HG03457 (cell line): ENCODE data around the gene SF3A2.

ENCODE experiments used
- ATAC-seq: cut with Tn5 transposase; IDR thresholded peaks from one replicate; pipeline ENCODE4 v1.9.1; 2021; ENCODE audit warnings: moderate number of reproducible peaks; ENCODE audit not compliant: unreplicated experiment

The SF3A2 gene

DNA sequence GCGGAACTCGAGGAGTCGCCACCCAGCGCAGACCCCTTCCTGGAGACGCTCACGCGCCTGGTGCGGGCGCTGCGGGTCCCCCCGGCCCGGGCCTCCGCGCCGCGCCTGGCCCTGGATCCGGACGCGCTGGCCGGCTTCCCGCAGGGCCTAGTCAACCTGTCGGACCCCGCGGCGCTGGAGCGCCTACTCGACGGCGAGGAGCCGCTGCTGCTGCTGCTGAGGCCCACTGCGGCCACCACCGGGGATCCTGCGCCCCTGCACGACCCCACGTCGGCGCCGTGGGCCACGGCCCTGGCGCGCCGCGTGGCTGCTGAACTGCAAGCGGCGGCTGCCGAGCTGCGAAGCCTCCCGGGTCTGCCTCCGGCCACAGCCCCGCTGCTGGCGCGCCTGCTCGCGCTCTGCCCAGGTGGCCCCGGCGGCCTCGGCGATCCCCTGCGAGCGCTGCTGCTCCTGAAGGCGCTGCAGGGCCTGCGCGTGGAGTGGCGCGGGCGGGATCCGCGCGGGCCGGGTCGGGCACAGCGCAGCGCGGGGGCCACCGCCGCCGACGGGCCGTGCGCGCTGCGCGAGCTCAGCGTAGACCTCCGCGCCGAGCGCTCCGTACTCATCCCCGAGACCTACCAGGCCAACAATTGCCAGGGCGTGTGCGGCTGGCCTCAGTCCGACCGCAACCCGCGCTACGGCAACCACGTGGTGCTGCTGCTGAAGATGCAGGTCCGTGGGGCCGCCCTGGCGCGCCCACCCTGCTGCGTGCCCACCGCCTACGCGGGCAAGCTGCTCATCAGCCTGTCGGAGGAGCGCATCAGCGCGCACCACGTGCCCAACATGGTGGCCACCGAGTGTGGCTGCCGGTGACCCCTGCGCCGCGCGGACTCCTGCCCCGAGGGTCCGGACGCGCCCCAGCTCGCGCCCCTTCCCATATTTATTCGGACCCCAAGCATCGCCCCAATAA, 14.8 kb downstream of the SF3A2 start:
- ATAC-seq = no peak

DNA sequence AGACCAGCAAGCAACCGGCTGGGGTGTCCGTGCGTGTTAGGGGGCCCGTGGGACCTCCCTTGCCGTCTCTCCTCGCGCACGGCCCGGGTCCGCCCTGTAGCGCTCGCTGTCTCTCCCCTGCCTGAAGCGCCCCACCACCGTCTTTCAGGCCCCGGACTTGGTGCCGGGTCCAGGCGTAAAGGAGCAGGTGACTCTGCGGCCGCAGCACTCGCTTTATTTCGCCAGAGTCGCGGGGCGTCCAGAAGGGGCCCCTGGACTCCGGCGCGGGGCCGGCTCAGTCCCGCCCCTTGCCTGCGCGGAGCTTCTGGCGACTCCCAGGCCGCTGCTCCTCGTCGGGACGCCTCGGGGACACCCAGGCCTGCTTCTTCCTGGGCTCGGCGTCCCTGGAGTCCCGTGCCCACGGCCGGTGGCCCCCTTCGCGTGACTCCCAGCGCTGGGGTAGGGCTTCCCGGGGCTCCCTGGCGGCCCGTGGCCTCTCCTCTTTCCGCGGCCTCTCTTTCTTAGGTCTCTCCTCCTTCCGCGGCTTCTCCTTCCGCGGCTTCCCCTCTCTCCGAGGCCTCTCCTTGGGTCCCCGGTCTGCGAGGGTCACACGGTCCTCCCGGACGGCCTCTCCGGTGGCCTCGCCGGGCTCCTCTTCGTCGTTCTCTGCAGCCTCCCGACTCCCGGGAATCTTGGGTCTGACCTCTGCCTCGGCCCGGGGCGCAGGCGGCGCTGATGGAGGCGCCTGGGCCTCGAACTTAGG, 15.6 kb downstream of the SF3A2 start:
- no peak for ATAC-seq

DNA sequence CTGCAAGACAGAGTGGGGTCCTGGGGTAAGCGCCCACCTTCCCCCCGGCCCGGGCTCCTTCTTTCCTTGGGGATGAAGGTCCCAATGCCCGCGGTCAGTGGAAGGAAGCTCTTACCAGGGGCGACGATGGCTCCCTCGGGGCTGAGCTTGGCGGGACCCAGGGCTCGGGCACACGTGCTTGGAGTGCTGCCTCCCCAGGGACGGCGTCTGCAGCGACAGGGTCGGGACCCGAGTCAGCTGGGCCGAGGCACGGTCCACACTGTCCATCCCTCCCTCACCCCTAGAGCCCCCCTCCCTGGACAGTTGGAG, 16.1 kb downstream of the SF3A2 start:
- no peak for ATAC-seq

DNA sequence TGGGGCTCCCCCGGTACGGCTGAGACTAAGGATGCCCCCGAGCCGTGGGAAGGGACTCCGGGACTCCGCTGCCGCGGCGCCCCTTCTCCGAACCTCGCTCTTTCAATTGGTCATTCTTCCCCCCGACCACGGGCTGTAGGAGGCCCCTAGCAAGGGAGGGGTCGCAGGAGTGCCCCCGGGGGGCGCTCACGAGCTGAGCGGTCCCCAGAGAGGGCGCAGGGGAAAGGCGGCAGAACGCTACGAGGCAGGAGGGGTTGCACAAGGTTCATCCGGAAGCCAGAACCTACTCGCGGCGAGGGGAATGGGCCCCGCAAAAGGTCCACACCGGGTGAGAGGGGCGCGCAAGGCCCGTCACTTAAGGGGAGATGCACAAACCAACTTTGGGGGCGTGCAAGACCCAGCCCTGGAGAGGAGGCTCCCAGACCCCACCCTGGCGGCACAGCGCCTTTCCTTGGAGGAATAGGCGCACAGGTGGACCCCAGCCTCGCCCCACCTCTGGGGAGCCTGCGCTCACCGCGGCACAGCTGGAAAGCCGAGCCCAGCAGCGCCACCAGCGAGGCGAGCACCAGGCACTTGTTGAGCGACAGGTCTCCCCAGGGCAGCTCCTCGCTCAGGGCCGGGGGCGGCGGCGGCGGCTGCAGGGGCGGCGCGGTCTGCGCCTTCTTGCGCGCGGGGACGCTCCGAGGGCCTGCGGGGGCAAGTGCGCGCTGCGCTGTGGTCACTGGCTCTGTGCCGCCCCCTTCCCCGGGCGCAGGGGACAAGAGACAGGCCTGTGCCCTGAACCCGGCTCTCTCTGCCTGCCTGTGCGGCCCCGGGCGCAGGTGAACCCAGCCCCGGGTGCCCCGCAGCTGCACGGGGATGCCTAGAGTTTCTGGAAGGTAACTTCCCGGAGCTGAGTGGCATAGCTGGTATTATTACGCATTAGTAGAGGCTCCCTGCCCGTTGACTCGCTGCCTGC, 16.8 kb downstream of the SF3A2 start:
- no peak for ATAC-seq

DNA sequence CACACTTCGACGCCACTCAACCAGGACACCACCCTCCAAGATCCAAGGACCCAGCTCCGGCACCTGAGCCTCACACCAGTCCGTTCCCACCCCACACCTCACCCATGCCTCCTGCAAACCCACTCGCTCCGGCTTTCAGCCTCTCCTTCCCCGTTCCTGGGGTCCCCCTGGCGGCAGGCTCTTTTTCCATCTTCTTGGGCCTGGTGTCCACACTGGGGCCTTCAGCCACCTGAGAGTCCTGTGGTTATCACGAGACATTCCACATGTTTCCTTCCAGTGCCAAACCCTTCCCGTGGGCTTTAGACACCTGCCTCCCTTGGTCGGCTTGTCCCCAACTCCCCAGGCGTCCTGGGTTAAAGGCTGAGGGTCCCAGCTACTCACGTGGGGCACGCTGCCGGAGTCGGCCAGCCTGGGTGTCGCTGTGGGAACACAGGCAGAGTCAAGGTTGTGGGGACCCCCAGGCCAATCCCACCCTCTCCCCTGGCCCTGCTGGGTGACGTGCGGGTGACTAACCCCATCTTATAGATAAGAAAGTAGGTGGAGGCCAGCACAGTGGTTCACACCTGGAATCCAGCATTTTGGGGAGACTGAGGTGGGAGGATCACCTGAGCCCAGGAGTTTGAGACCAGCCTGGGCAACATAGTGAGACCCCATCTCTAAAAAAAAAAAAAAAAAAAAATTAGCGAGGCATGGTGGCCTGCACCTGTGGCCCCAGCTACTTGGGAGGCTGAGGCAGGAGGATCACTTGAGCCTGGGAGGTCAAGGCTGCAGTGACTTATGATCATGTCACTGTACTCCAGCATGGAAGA, 17.6 kb downstream of the SF3A2 start:
- no peak for ATAC-seq

DNA sequence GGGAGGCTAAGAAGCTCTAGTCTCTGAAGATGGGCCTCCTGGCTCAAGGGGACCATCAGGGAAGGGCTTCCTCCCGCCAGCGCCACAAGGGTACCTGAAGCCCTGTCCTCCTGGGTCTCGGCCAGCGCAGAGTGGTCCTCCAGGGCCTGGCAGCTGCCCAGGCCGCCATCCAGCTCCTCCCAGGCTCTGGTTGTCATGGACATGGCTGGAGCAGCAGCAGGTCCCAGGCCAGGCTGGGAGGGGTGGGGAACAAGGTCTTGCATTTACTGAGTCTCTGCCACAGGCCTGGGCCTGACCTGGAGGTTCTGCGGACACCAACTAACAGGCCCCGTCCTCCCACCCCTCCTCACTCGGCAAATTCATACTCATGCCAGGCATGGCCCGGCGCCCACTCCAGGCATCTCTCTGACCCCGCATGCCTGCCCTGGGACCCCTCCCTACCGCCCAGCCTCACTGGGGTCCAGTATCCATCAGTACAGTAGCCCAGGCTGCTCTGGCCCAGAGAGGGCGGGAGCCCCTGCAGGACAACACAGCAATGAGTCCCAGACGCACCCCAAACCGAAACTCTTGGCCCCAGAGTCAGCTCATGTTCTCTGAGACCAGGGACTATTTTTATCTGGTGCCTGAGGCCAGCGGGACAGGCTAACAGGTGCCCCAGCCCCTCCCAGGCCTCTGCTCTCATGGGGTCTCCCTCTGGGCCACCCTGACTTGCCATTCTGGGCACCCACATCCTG, 18.7 kb downstream of the SF3A2 start:
- no peak for ATAC-seq

DNA sequence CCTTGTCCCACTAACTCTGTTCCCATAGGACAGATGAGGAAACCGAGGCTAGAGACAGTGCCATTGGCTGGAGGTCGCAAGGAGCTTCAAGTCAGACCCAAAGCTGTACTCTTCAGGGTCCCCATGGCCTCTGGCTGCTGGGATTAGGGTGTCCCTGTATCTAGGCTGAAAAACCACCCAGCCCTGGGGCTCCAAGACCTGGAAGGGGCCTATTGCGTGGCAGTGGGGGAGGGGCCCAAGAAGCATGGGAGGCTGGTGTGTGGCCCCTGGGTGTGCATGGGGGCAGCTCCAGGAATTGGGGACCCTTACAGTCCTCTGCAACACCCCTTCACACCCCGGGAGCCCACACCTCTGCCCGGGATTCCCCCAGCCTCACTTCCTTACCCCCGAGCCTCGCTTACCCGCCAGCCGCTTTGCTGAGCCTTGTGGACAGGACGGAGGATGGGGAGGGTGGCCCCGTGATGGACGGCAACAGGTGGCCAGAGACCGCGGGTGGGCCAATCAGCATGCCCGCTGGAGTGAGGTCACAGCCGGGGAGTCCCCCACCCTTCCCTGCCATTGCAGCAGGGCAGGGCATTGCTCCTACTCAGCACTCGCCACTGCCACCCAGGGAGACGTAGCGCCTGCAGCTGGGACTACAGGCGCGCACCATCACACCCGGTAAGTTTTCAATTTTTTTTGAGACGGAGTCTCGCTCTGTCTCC, 19.5 kb downstream of the SF3A2 start, which contains the start of gene JSRP1:
Gene JSRP1, minus strand, starts transcription at position 436 of the 704 bp plus-strand sequence. CDS start 1,103 bp downstream, outside the sequence.
- no peak for ATAC-seq

DNA sequence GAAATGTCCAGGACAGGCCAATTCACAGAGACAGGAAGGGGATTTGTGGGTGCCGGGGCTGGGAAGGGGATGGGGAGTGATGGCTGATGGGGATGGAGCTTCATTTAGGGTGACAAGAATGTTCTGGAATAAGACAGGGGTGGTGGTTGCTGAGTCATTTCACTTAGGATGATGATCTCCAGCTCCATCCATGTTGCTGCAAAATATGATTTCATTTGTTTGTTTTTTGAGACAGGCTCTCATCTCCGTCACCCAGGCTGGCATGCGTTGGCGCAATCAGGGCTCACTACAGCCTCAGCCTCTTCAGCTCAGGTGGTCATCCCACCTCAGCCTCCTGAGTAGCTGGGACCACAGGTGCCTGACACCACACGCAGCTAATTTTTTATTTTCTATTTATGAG, 22.7 kb downstream of the SF3A2 start:
- ATAC-seq = no peak

DNA sequence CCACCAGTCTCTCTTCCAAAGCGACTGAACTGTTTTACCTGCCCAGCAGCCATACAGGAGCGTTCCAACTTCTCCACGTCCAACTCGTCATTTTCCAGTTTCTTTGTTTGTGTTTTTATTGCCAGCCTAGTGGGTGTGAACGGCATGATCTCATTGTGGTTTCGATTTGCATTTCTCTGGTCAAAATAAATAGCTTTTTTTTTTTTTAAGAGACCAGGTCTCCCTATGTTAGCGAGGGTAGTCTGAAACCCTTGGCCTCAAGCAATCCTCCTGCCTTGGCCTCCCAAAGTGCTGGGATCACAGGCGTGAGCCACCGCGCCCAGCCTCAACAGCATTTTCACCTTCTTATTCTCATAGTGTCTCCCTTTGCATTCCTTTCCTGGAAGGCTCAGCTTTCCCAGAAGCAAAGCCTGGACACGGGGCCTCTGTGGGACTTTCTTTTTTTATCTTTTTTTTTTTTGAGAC, 23.7 kb downstream of the SF3A2 start:
- no peak for ATAC-seq

DNA sequence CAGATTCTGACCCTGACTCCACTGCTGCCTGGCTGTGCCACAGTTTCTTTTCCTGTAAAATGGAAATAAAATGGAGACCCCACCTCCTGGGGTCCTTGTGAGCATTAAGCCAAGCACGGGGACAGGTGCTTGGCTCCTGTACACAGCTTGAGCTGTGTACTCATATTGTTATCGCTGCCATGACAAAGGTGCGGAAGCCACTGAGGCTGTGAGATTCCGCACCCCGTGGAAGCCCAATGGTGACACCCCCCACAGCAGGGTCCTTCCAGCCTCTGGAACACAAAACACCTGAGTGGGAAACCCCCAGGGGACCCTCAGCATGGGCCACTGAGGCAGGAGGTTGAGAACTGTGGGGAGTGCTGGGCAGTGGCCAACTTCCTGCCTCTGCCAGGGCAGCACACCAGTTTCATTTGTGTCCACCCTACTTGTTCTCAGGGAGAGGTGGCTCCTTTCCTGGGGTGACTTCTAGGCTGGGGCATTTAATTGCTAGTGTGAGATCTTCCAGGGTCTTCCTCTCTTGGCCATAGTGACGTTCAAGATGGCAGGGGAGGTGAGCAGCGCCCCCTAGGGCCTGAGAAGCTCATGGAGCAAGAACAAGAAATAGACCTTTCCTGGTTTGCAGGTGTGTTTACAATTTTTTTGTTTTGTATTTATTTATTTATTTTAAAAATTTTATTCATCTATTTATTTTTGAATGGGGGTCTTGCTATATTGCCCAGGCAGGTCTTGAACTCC, 25.0 kb downstream of the SF3A2 start:
- ATAC-seq = no peak

DNA sequence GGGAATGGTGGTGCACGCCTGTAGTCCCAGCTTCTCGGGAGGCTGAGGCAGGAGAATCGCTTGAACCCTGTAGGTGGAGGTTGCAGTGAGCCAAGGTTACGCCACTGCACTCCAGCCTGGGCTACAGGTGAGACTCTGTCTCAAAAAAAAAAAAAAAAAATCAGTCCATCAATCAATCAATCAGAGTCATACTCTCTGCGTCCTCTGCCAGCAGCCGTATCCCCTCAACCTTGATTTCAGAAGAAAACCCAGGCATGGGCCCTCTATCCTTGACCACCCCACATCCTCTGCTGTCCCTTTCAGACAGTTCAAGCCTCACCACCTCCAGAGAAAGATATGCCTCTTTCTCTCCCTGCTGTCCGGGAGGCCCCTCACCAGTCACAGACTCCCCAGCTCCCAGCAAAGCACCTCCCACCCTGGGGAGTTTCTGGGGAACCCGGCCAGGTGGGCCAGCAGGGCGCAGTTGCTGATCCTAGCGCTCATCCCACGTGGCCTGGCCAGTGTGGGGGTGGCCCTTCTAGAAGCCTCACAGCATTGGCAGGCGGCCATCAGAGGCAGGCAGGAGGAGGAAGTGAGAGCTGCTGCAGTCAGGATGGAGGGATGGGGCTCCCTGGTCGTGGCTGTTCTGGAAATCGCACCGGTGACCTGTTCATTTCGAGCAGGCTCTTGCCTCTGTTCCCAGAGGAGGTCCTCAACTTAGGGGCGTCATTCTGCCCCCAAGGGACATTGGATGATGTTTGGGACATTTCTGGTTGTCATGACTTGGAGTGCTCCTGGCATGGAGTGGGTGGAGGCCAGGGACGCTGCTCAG, 29.8 kb downstream of the SF3A2 start:
- ATAC-seq = no peak

DNA sequence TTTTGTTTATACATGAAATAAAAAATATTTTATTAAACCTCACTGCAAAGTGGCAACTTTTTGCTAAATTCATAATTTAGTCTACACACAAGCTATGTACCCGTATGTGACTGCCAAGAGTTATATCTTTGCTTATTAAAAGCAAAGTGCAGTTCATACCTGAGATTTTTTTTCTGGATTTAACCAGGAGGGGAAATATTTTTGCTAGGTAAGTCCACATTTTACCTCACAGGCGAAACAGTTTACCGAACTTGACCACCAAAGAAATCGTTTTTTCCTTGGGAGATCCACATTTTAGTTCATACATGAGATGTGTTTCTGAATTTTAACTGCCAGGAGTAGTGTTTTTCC, 31.8 kb downstream of the SF3A2 start:
- ATAC-seq = no peak

DNA sequence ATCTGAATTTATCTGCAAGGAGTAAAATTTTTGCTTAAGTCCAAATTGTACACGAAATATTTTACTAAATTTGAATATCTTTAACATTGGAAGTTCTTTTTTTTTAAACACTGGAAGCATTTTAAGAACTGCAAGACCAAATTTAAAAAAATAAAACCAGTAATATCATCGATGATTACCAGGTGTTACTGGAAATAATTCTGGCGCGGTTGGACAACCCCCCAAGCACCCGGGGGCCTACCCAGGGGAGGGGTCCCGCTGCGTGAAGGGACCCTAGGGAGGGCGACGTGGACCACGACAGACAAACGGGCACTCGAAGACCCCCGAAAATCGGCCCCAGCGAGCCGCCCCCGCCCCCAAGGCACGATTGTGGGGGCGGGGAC, 32.2 kb downstream of the SF3A2 start:
- ATAC-seq = no peak

DNA sequence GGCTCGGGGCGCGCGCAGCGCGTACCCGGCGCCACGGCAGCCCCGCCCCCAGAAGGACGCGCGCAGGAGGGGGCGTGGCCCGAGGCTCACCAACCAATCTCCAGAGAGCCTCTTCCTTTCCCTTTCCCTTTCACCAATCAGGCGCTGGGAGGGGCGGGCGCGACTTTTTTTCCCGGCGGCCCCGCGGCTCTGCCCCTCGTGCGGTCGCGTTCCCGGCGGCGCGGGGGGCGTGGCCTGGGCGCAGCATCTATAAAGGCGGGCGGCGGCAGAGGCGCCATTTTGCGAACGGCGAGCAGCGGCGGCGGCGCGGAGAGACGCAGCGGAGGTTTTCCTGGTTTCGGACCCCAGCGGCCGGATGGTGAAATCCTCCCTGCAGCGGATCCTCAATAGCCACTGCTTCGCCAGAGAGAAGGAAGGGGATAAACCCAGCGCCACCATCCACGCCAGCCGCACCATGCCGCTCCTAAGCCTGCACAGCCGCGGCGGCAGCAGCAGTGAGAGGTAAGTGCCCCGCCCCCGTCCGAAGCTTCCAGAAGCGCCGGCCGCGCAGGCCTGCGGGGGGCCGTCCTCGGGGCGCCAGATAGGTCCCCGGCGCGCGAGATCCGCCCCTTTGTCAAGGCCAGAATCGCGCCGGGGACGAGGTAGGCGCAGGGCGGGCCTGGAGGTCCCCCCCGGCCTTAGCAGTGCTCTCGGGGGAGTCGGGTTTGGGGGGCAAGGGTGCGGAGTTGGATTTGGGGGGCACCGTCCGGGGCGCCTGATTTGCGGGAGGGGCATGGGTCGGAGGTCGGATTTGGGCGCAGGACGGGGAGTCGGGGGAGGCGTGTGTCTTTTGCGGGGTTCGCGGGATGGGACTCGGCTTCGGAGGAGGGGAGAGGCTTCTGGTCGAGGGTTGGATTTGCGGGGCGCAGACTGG, 32.9 kb downstream of the SF3A2 start:
- ATAC-seq = peak; percentile 45

DNA sequence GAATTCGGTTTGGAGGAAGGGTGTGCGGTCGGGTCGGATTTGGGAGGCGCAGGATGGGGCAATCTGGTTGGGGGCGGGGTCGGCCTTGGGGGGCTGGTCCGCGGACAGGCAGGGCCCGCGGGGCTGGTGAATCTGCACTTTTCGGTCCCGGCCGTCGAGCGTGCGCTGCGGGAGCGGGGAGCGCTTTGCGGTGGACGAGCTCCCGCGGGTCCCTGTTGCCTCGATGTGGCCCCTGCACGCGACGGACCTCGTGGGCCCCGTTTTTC, 33.5 kb downstream of the SF3A2 start:
- no peak for ATAC-seq

DNA sequence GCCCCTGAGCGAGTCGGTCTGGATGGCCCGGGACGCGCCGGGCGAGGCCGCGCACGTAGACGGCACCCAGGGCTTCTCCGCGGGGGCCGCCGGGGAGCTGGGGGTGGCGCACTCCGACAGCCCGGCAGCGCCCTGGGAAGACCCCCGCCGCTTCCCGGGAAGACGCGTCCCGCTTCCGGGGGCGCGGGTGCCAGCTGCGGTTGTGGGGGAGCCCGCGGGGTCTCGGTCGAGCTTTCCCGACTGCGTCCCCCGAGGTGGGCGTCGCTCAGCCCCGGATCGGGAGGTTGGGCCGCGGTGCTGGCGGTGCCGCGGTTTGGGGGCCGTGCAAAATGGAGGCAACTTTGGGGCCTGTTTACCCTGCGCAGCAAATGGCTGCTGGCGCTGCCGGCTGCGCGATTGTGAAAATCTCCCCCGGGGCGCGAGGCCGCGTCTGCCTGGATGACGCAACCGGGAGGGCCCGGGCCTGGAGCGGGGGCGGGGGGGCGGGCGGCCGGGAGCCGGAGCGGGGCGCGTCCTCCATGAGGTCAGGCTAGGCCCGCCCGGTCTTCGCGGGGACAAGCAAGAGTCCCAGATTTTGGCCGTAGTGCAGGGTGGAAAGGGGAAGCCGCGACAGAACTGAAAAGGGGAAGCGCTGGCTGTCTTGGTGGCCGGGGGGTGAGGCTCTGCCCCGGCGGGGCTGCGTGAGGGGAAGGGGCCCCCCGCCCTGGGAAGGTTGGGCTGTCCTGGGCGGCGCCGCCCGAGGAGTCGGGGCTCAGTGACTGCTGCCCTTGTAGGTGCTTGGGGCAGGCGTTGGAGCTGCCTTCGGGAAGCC, 34.0 kb downstream of the SF3A2 start:
- ATAC-seq = no peak
